Activated T-helper 1 cell treated with anti-CD3 and anti-CD28 coated beads, Interleukin-12 subunit alpha, Interleukin-12 subunit beta, Interleukin-2, Interleukin-4 antibody, amounts not matched to agents 30 ng/mL and 10 ng/mL and 1 ng/mL, durations not matched to agents 14 hours and 24 hours and 36 hours (primary cell): ENCODE measurements around the gene TSPAN15. TPM values are rescaled to one million over a fixed set of nuclear protein-coding genes. Genes with fewer than 3 reads are reported as not detected.

Experiments
- DNase-seq: peaks from one replicate; pipeline ENCODE4 v3.0.0; 2021; ENCODE audit warnings: low spot score
- H3K27ac Mint-ChIP-seq: one replicate; pipeline ENCODE4 v1.8.0; 2021; ENCODE audit warnings: mild to moderate bottlenecking, mixed read lengths
- H3K27me3 Mint-ChIP-seq: one replicate; pipeline ENCODE4 v1.8.0; 2022; ENCODE audit warnings: mild to moderate bottlenecking, moderate library complexity, mixed read lengths; ENCODE audit not compliant: insufficient read depth
- H3K36me3 Mint-ChIP-seq: one replicate; pipeline ENCODE4 v1.8.0; 2021; ENCODE audit warnings: low read depth, mixed read lengths
- H3K4me1 Mint-ChIP-seq: one replicate; pipeline ENCODE4 v1.8.0; 2021; ENCODE audit warnings: low read depth, mixed read lengths
- H3K4me3 Mint-ChIP-seq: one replicate; pipeline ENCODE4 v1.8.0; 2021; ENCODE audit warnings: mild to moderate bottlenecking, moderate library complexity, mixed read lengths
- H3K9me3 Mint-ChIP-seq: one replicate; pipeline ENCODE4 v1.8.0; 2021; ENCODE audit warnings: mixed read lengths
- intact Hi-C: fragments of 100-400 bp; cut with micrococcal nuclease; formaldehyde crosslinking; loops from one replicate; pipeline ENCODE4 v1.15.1; 2024
- total RNA-seq: library from RNA; stranded (reverse); gene quantifications from 2 replicates; pipeline ENCODE4 v1.2.3, GENCODE V29; 2022

Gene TSPAN15
- total RNA-seq, 1 donor from 2014 or later, result 1.6 TPM

- intact Hi-C loops, result no loop called here
- H3K36me3 Mint-ChIP-seq, result no peaks in the 10 kb centered on the region
- no peaks in the 10 kb centered on the region for H3K27me3 Mint-ChIP-seq
- peaks cover 8% of the 10 kb centered on the region for H3K9me3 Mint-ChIP-seq
- H3K4me1 Mint-ChIP-seq, result no peaks in the 10 kb centered on the region
- DNase-seq, result no peak
- H3K4me3 Mint-ChIP-seq, result no peak overlapping the region
- H3K27ac Mint-ChIP-seq, result no peak overlapping the region
These were observed 41.6 kb downstream of the TSPAN15 start for GRCh38 chr10:69492746-69493462.

GRCh38 chr10:69494626-69495558, 43.6 kb downstream of the TSPAN15 start:
- no peak overlapping the region for H3K27ac Mint-ChIP-seq
- no peaks in the 10 kb centered on the region for H3K9me3 Mint-ChIP-seq
- H3K36me3 Mint-ChIP-seq, result no peaks in the 10 kb centered on the region
- no peaks in the 10 kb centered on the region for H3K27me3 Mint-ChIP-seq
- intact Hi-C loops, result no loop called here
- H3K4me1 Mint-ChIP-seq, result no peaks in the 10 kb centered on the region
- no peak overlapping the region for H3K4me3 Mint-ChIP-seq
- DNase-seq, result no peak

GRCh38 chr10:69495666-69496065, 44.4 kb downstream of the TSPAN15 start:
- Mint-ChIP-seq H3K27ac (no peak overlapping the region), H3K9me3 (no peaks in the 10 kb centered on the region), H3K4me1 (no peaks in the 10 kb centered on the region), H3K4me3 (no peak overlapping the region), H3K27me3 (no peaks in the 10 kb centered on the region), H3K36me3 (no peaks in the 10 kb centered on the region)
- intact Hi-C loops, result no loop called here
- DNase-seq, result no peak

GRCh38 chr10:69496352-69497230, 45.3 kb downstream of the TSPAN15 start:
- no peaks in the 10 kb centered on the region for H3K36me3 Mint-ChIP-seq
- intact Hi-C loops, result no loop called here
- H3K4me1 Mint-ChIP-seq, result no peaks in the 10 kb centered on the region
- no peaks in the 10 kb centered on the region for H3K27me3 Mint-ChIP-seq
- DNase-seq, result no peak
- no peak overlapping the region for H3K27ac Mint-ChIP-seq
- H3K4me3 Mint-ChIP-seq, result no peak overlapping the region
- H3K9me3 Mint-ChIP-seq, result no peaks in the 10 kb centered on the region

GRCh38 chr10:69497231-69497561, 45.9 kb downstream of the TSPAN15 start:
- no peak overlapping the region for H3K27ac Mint-ChIP-seq

GRCh38 chr10:69497611-69498390, 46.5 kb downstream of the TSPAN15 start:
- DNase-seq, result no peak
- no peaks in the 10 kb centered on the region for H3K9me3 Mint-ChIP-seq
- no peaks in the 10 kb centered on the region for H3K27me3 Mint-ChIP-seq
- intact Hi-C loops, result no loop called here
- no peaks in the 10 kb centered on the region for H3K36me3 Mint-ChIP-seq
- no peaks in the 10 kb centered on the region for H3K4me1 Mint-ChIP-seq
- no peak overlapping the region for H3K27ac Mint-ChIP-seq
- no peak overlapping the region for H3K4me3 Mint-ChIP-seq

More at GRCh38 chr10:69497231-69497561, 45.9 kb downstream of the TSPAN15 start:
- no peak for DNase-seq
- no peak overlapping the region for H3K4me3 Mint-ChIP-seq
- H3K36me3 Mint-ChIP-seq, result no peaks in the 10 kb centered on the region
- intact Hi-C loops, result no loop called here
- no peaks in the 10 kb centered on the region for H3K9me3 Mint-ChIP-seq
- no peaks in the 10 kb centered on the region for H3K4me1 Mint-ChIP-seq
- no peaks in the 10 kb centered on the region for H3K27me3 Mint-ChIP-seq

GRCh38 chr10:69498711-69499471, 47.6 kb downstream of the TSPAN15 start:
- DNase-seq, result no peak
- Mint-ChIP-seq H3K9me3 (no peaks in the 10 kb centered on the region), H3K27me3 (no peaks in the 10 kb centered on the region), H3K36me3 (no peaks in the 10 kb centered on the region), H3K27ac (no peak overlapping the region), H3K4me3 (no peak overlapping the region), H3K4me1 (no peaks in the 10 kb centered on the region)
- intact Hi-C loops, result no loop called here

- intact Hi-C loops, result no loop called here
- Mint-ChIP-seq H3K36me3 (no peaks in the 10 kb centered on the region), H3K27me3 (no peaks in the 10 kb centered on the region), H3K4me1 (no peaks in the 10 kb centered on the region), H3K4me3 (no peak overlapping the region), H3K9me3 (no peaks in the 10 kb centered on the region), H3K27ac (no peak overlapping the region)
- DNase-seq, result no peak
These were observed 48.7 kb downstream of the TSPAN15 start for GRCh38 chr10:69499726-69500689.

GRCh38 chr10:69500864-69501468, 49.7 kb downstream of the TSPAN15 start:
- Mint-ChIP-seq H3K4me3 (no peak overlapping the region), H3K4me1 (no peaks in the 10 kb centered on the region), H3K36me3 (no peaks in the 10 kb centered on the region), H3K27me3 (no peaks in the 10 kb centered on the region), H3K9me3 (no peaks in the 10 kb centered on the region), H3K27ac (no peak overlapping the region)
- intact Hi-C loops, result no loop called here
- DNase-seq, result no peak

GRCh38 chr10:69501657-69502056, 50.4 kb downstream of the TSPAN15 start:
- no peak overlapping the region for H3K4me3 Mint-ChIP-seq

GRCh38 chr10:69502589-69502988, 51.3 kb downstream of the TSPAN15 start:
- peaks cover 5% of the 10 kb centered on the region for H3K4me1 Mint-ChIP-seq
- H3K27me3 Mint-ChIP-seq, result no peaks in the 10 kb centered on the region
- H3K27ac Mint-ChIP-seq, result no peak overlapping the region
- DNase-seq, result no peak
- H3K36me3 Mint-ChIP-seq, result no peaks in the 10 kb centered on the region
- H3K4me3 Mint-ChIP-seq, result no peak overlapping the region
- H3K9me3 Mint-ChIP-seq, result no peaks in the 10 kb centered on the region
- intact Hi-C loops, result no loop called here

More at GRCh38 chr10:69501657-69502056, 50.4 kb downstream of the TSPAN15 start:
- Mint-ChIP-seq H3K36me3 (no peaks in the 10 kb centered on the region), H3K9me3 (no peaks in the 10 kb centered on the region), H3K4me1 (no peaks in the 10 kb centered on the region), H3K27me3 (no peaks in the 10 kb centered on the region), H3K27ac (no peak overlapping the region)
- no peak for DNase-seq
- intact Hi-C loops, result no loop called here
